ENCODE data around the gene LSM6.

Gene LSM6

GRCh38 chr4:146186596-146186995 is 11.1 kb downstream of the LSM6 start:
- no peak for DNase-seq (ENCODE audit: low spot score)

GRCh38 chr4:146190456-146190855 is 14.9 kb downstream of the LSM6 start:
- DNase-seq (ENCODE audit: low spot score): no peak

- no peak for DNase-seq (ENCODE audit: low spot score)
Observed at GRCh38 chr4:146191766-146192458, 16.4 kb downstream of the LSM6 start.

GRCh38 chr4:146193628-146194027 is 18.1 kb downstream of the LSM6 start:
- DNase-seq (ENCODE audit: low spot score): no peak

GRCh38 chr4:146194212-146194611 is 18.7 kb downstream of the LSM6 start:
- no peak for DNase-seq (ENCODE audit: low spot score)

GRCh38 chr4:146202665-146203064 is 27.1 kb downstream of the LSM6 start:
- no peak for DNase-seq (ENCODE audit: low spot score)

- no peak for DNase-seq (ENCODE audit: low spot score)
Observed at GRCh38 chr4:146207410-146207809, 31.9 kb downstream of the LSM6 start.

- DNase-seq (ENCODE audit: low spot score): no peak
Observed at GRCh38 chr4:146210890-146211289, 35.4 kb downstream of the LSM6 start.

- DNase-seq (ENCODE audit: low spot score): no peak
Observed at GRCh38 chr4:146211440-146211839, 35.9 kb downstream of the LSM6 start.

GRCh38 chr4:146212781-146213180 is 37.3 kb downstream of the LSM6 start:
- no peak for DNase-seq (ENCODE audit: low spot score)

- DNase-seq (ENCODE audit: low spot score): no peak
Observed at GRCh38 chr4:146214238-146214637, 38.7 kb downstream of the LSM6 start, which contains the start of gene REELD1. TSS of gene REELD1 (plus strand) at chr4:146214538. CDS start at chr4:146216953, 2,415 bp downstream.

GRCh38 chr4:146222313-146222712 is 46.8 kb downstream of the LSM6 start:
- no peak for DNase-seq (ENCODE audit: low spot score)

- peak; percentile 53 for DNase-seq (ENCODE audit: low spot score)
Observed at GRCh38 chr4:146224326-146224966, 48.9 kb downstream of the LSM6 start.

GRCh38 chr4:146229406-146229805 is 53.9 kb downstream of the LSM6 start:
- no peak for DNase-seq (ENCODE audit: low spot score)

- no peak for DNase-seq (ENCODE audit: low spot score)
Observed at GRCh38 chr4:146232131-146232722, 56.7 kb downstream of the LSM6 start.

GRCh38 chr4:146235654-146236177 is 60.2 kb downstream of the LSM6 start:
- no peak for DNase-seq (ENCODE audit: low spot score)

GRCh38 chr4:146236216-146236615 is 60.7 kb downstream of the LSM6 start:
- DNase-seq (ENCODE audit: low spot score): no peak

GRCh38 chr4:146237092-146237491 is 61.6 kb downstream of the LSM6 start:
- no peak for DNase-seq (ENCODE audit: low spot score)

- DNase-seq (ENCODE audit: low spot score): no peak
Observed at GRCh38 chr4:146238107-146238506, 62.6 kb downstream of the LSM6 start.
